Left lung (tissue), 10 donors: Measurements from ENCODE around the gene MYCN. TPM values are rescaled to one million over a fixed set of nuclear protein-coding genes. Genes with fewer than 3 reads are reported as not detected.

Experiments used
- ATAC-seq: fragments of 200-7000 bp; cut with Tn5 transposase; one replicate; pipeline ENCODE4 v1.9.1; 2020; ENCODE audit warnings: moderate library complexity
- DNase-seq, 4 donors: peaks; one replicate each; pipeline ENCODE4 v3.0.0-alpha.2; 2013 to 2020
- H3K27ac ChIP-seq, 2 donors: fragments of 200-600 bp; sonication (generic) in 1 of 2; one replicate each; pipeline versions ENCODE4 v1.5.0 to v1.8.0; 2020 to 2021
- H3K27me3 ChIP-seq, 2 donors: fragments of 200-600 bp; sonication (generic) in 1 of 2; one replicate each; pipeline versions ENCODE4 v1.5.0 to v1.8.0; 2020 to 2021
- H3K36me3 ChIP-seq, 2 donors: fragments of 200-600 bp; sonication (generic) in 1 of 2; one replicate each; pipeline versions ENCODE4 v1.5.0 to v1.8.0; 2020 to 2021
- H3K4me1 ChIP-seq, 2 donors: fragments of 200-600 bp; one replicate each; pipeline ENCODE4 v1.8.0; 2021
- H3K4me3 ChIP-seq, 2 donors: fragments of 200-600 bp; sonication (generic) in 1 of 2; one replicate each; pipeline versions ENCODE4 v1.5.0 to v1.8.0; 2020 to 2021; ENCODE audit warnings: mild to moderate bottlenecking in 1 of 2
- H3K9me3 ChIP-seq, 2 donors: fragments of 200-600 bp; sonication (generic) in 1 of 2; one replicate each; pipeline versions ENCODE4 v1.5.0 to v1.8.0; 2020 to 2021
- intact Hi-C, 2 donors: fragments of 100-400 bp; cut with DNase I; formaldehyde crosslinking; loops; one replicate each; pipeline versions ENCODE4 v1.11.2 to v1.14.2; 2022
- polyA plus RNA-seq, 6 donors: library from polyadenylated mRNA; unstranded; fragments of 120-200 nt; gene quantifications; one replicate each; pipeline ENCODE4 v1.2.1, GENCODE V29; 2013; ENCODE audit not compliant: insufficient read length in 6 of 6
- total RNA-seq, 2 donors: library from RNA; stranded (reverse); fragmentation: NEBNext Ultra II Directional; extraction: Animal tissue kit (Norgen Biotek cat#: 25700); gene quantifications; one replicate each; pipeline ENCODE4 v1.2.1, GENCODE V29; 2021
- TF ChIP-seq, protein P1 (sequence below), 2 donors: fragments of 200-600 bp; sonication (generic) in 1 of 2; IDR thresholded peaks; one replicate each; pipeline versions ENCODE4 v1.5.0 to v1.8.0; 2021; ENCODE audit warnings: antibody characterized with exemption in 2 of 2
- donor health status: DM: no; HTN: yes; CAD: no.
- donor health status: DM: no; HTN: no; CAD: no.

Gene MYCN
- total and polyA plus RNA-seq, 8 donors: 0.60 to 22.2 (median 17.8) TPM

DNA sequence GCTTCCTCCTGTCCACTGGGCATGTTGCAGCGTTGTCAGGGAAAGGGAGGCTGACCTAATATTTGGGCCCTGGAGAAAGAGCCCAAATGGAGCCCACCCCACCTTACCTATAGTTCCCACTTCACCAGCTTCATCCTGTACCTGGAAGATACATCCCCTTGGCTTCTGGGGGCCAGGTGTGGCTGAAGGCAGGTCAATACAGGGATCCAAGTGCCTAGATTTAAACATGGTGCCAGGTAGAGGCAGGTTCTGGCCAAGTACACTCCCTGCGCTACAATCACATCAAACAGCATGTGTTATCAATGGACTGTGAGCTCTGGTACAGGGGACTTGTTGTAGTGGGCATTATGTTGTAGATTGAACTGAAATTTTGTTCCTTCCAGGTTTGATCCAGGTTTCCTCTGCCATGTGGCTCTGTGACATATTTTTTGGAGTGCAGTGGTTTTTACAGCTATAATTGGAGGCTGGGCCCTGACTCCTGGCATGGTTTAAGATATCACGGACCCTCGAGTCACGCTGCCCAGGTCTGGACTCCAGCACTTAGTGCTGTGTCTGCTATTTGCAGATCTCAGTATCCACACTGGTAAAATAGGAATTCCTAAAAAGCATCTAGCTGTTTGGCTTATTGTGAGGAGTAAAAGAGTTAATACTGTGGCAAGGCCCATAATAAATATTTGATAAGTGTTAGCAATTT is 23.8 kb downstream of the MYCN start:
- ATAC-seq: no peak
- TF ChIP-seq, protein P1, sequence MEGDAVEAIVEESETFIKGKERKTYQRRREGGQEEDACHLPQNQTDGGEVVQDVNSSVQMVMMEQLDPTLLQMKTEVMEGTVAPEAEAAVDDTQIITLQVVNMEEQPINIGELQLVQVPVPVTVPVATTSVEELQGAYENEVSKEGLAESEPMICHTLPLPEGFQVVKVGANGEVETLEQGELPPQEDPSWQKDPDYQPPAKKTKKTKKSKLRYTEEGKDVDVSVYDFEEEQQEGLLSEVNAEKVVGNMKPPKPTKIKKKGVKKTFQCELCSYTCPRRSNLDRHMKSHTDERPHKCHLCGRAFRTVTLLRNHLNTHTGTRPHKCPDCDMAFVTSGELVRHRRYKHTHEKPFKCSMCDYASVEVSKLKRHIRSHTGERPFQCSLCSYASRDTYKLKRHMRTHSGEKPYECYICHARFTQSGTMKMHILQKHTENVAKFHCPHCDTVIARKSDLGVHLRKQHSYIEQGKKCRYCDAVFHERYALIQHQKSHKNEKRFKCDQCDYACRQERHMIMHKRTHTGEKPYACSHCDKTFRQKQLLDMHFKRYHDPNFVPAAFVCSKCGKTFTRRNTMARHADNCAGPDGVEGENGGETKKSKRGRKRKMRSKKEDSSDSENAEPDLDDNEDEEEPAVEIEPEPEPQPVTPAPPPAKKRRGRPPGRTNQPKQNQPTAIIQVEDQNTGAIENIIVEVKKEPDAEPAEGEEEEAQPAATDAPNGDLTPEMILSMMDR (IDR thresholded peaks at IDR 0.05): no peak
- H3K27ac ChIP-seq: no peak overlapping the region
- H3K9me3 ChIP-seq: no peaks in the 10 kb centered on the region
- no peak for DNase-seq
- no peaks in the 10 kb centered on the region for H3K27me3 ChIP-seq
- intact Hi-C loops: no loop called here
- H3K4me3 ChIP-seq: no peak overlapping the region
- H3K36me3 ChIP-seq: no peaks in the 10 kb centered on the region
- H3K4me1 ChIP-seq: no peaks in the 10 kb centered on the region

DNA sequence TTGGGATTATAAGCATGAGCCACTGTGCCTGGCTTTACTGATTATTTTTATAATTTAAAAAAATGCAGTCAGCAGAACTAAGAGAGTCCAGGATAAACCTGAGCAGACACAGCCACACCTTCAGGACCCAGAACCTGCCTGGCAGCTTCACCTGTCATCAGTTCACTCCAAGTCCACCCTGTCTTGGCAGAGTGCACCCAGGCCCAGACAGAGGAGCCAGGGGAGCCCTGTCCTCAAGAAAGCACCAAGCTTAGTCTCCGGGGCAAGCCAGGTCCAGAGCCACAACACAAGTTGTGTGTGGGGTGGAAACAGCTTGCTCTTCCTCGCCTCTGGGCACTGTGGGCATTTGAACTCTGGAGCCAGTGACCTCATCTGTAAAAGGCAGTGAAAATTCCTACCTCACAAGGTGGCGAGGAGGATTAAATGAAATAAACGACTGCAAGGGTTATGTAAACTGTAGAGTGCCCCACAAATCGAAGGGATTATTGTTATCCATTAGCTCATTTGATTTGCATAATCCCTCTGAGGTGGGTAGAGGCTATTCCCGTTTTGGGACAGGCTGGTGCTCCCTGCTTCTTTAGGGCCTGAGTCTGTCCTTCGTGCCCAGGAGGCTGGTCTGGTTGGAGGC is 24.7 kb downstream of the MYCN start:
- TF ChIP-seq, protein P1 (IDR thresholded peaks at IDR 0.05): no peak
- ATAC-seq (no peak), DNase-seq (no peak)
- no peak overlapping the region for H3K4me3 ChIP-seq
- no peaks in the 10 kb centered on the region for H3K4me1 ChIP-seq
- H3K27me3 ChIP-seq: no peaks in the 10 kb centered on the region
- no peaks in the 10 kb centered on the region for H3K36me3 ChIP-seq
- intact Hi-C loops: no loop called here
- no peak overlapping the region for H3K27ac ChIP-seq
- H3K9me3 ChIP-seq: no peaks in the 10 kb centered on the region

DNA sequence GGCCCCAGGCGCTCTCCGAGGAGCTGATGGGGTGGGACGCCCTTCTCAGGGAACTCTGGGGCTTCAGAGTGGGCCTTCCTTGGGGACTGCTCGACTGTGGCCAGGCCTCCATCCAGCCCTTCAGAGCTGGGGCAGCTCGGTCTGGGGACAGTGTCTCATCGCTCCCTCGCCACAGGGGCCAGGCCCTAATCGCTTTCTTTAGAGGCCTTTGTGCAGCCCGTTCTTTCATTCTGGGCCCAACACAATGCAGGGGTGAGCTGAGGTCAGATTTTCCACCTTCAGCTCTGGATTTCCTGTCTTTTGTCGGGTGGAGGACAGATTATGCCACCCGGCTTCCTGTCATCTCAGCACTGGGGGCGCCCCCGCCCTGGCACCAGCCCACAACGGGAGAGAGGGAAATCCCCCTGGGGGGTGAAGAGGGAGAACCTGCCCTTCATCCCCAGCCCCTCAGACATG is 25.2 kb downstream of the MYCN start:
- H3K4me1 ChIP-seq: no peaks in the 10 kb centered on the region
- no peaks in the 10 kb centered on the region for H3K36me3 ChIP-seq
- H3K27me3 ChIP-seq: no peaks in the 10 kb centered on the region
- DNase-seq: no peak
- H3K27ac ChIP-seq: no peak overlapping the region
- TF ChIP-seq, protein P1 (IDR thresholded peaks at IDR 0.05): no peak
- intact Hi-C loops: no loop called here
- ATAC-seq: no peak
- no peaks in the 10 kb centered on the region for H3K9me3 ChIP-seq
- H3K4me3 ChIP-seq: no peak overlapping the region

DNA sequence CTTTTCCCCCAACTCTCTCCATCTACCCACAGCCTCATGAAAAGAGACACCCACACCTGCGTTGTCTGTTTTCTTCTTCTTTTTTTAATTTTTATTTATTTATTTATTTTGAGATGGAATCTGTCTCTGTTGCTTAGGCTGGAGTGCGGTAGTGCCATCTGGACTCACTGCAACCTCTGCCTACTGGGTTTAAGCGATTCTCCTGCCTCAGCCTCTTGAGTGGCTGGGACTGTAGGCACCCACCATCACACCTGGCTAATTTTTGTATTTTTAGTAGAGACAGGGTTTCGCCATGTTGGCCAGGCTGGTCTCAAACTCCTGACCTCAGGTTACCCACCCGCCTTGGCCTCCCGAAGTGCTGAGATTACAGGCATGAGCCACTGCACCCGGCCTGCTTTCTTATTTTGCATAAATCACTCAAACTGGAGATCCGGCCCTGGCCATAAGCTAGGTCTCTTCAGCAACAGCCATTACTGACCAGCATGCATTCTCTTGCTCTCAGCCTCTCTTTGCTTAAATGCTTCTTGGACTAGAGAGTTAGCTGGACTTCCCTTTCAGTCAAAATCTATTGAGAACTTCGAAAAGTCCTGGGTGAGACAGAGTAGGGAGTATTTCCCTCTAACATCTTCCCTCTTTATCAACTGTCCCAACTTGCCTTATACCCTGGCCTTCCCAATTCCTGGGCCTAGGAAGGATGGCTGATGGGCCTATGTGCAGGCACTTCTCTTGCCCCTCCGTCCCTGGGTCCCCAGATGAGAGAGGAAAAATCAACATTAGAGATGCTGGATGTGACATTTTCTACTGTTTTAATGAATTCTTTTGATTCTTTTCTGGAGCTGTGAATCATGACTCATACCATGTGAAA is 27.3 kb downstream of the MYCN start:
- Histone ChIP-seq H3K36me3 (no peaks in the 10 kb centered on the region), H3K9me3 (no peaks in the 10 kb centered on the region), H3K27me3 (peaks cover 0 to 5% of the 10 kb centered on the region in 2 donors), H3K27ac (no peak overlapping the region), H3K4me1 (no peaks in the 10 kb centered on the region), H3K4me3 (no peak overlapping the region)
- no peak for DNase-seq
- TF ChIP-seq, protein P1 (IDR thresholded peaks at IDR 0.05): no peak
- intact Hi-C loops: no loop called here
- no peak for ATAC-seq
